Spleen (tissue), 13 donors: Measurements from ENCODE around the gene SSTR5. TPM values are rescaled to one million over a fixed set of nuclear protein-coding genes. Genes with fewer than 3 reads are reported as not detected.
"Not testable (repeated sequence)": the region's sequence is repeated elsewhere in the genome, so short reads cannot be mapped to it uniquely, and the experiment has no call there.

Experiments
- DNase-seq: peaks from one replicate; pipeline ENCODE4 v3.0.0-alpha.2; 2020
- H3K27ac ChIP-seq, 8 donors: fragments of 200-600 bp; sonication (generic) in 7 of 8; 1 replicate in 4 of 8; 2 replicates in 4 of 8; pipeline versions ENCODE4 v1.5.0 to v1.8.0; 2016 to 2021; ENCODE audit warnings: inconsistent platforms in 4 of 8, mild to moderate bottlenecking in 4 of 8, moderate library complexity in 1 of 8
- H3K27me3 ChIP-seq, 7 donors: fragments of 200-600 bp; sonication (generic) in 6 of 7; replicated peaks in 1 of 7; 1 replicate in 4 of 7; 2 replicates in 3 of 7; pipeline versions ENCODE4 v1.5.0 to v1.8.0; 2016 to 2021; ENCODE audit warnings: inconsistent platforms in 3 of 7, mild to moderate bottlenecking in 1 of 7
- H3K36me3 ChIP-seq, 6 donors: fragments of 200-600 bp; sonication (generic) in 5 of 6; 1 replicate in 4 of 6; 2 replicates in 2 of 6; pipeline versions ENCODE4 v1.5.0 to v1.8.0; 2016 to 2021; ENCODE audit warnings: inconsistent platforms in 2 of 6
- H3K4me1 ChIP-seq, 6 donors: fragments of 200-600 bp; sonication (generic) in 5 of 6; 1 replicate in 3 of 6; 2 replicates in 3 of 6; pipeline versions ENCODE4 v1.5.0 to v1.8.0; 2016 to 2021; ENCODE audit warnings: inconsistent platforms in 3 of 6
- H3K4me3 ChIP-seq, 8 donors: fragments of 200-600 bp; sonication (generic) in 7 of 8; 1 replicate in 4 of 8; 2 replicates in 4 of 8; pipeline versions ENCODE4 v1.5.0 to v1.8.0; 2016 to 2021; ENCODE audit warnings: inconsistent platforms in 4 of 8, mild to moderate bottlenecking in 4 of 8, moderate library complexity in 2 of 8
- H3K9me3 ChIP-seq, 8 donors: fragments of 200-600 bp; sonication (generic) in 7 of 8; 1 replicate in 4 of 8; 2 replicates in 4 of 8; pipeline versions ENCODE4 v1.5.0 to v1.8.0; 2016 to 2021; ENCODE audit warnings: inconsistent platforms in 4 of 8
- CTCF ChIP-seq, 11 experiments: fragments of 200-600 bp in 7 of 11; fragments of 450-650 bp in 4 of 11; sonication (generic) in 4 of 11; IDR thresholded peaks in 8 of 11; conservative IDR thresholded peaks in 3 of 11; 1 replicate in 7 of 11; 2 replicates in 4 of 11; pipeline versions ENCODE4 v1.4.0 to v1.8.0; 2016 to 2021; ENCODE audit warnings: antibody characterized with exemption in 11 of 11, inconsistent platforms in 4 of 11, mild to moderate bottlenecking in 1 of 11
- POLR2A ChIP-seq, 3 donors: fragments of 450-650 bp; IDR thresholded peaks; one replicate each; pipeline ENCODE4 v1.5.1; 2017; ENCODE audit warnings: antibody characterized with exemption in 3 of 3, mild to moderate bottlenecking in 1 of 3
- POLR2AphosphoS5 ChIP-seq, 3 donors: sonication (generic); formaldehyde crosslinking; IDR thresholded peaks; one replicate each; pipeline ENCODE4 v1.5.1; 2017; ENCODE audit warnings: antibody characterized with exemption in 3 of 3
- WGBS, 5 donors: extraction: QIAGEN DNeasy Blood & Tissue Kit in 3 of 5; methylation state at CpG; one replicate each; pipeline versions ENCODE4 v1.1.5 to v1.1.7; 2013 to 2018; 5-methylcytosine and 5-hydroxymethylcytosine counted together
- intact Hi-C: fragments of 100-400 bp; cut with DNase I; formaldehyde crosslinking; loops from one replicate; pipeline ENCODE4 v1.15.0; 2023; ENCODE audit warnings: low total_unique reads
- long read RNA-seq, 2 donors: transcript quantifications; one replicate each; lab custom pipeline, GENCODE V29; 2026
- polyA plus RNA-seq, 3 donors: library from polyadenylated mRNA; stranded (reverse); fragments of 200-250 nt; gene quantifications; one replicate each; pipeline ENCODE4 v1.2.1, GENCODE V29; 2013
- total RNA-seq, 7 donors: library from RNA; depleted of rRNA in 3 of 7; stranded (reverse); fragments of >200 nt in 3 of 7; fragmentation: NEBNext Ultra II Directional in 4 of 7; extraction: Animal tissue kit (Norgen Biotek cat#: 25700) in 4 of 7; gene quantifications; one replicate each; pipeline versions ENCODE4 v1.1.0 to v1.2.1, GENCODE V29; 2016 to 2021
- donor health status: healthy with polysubstance abuse.
- donor health status: DM: no; HTN: no; CAD: no; lungs with moderate emphysema.
- donor health status: DM: no; HTN: no; CAD: no.
- donor health status: Bipolar disorder and iron deficiency.
- donor health status: healthy.
- donor health status: DM: no; HTN: no; CAD: no.
- donor health status: DM: yes; HTN: yes; CAD: no.

Gene SSTR5
- total RNA-seq: not detected
- polyA plus RNA-seq: not detected
- long read RNA-seq, donor 1: 0 reads
- long read RNA-seq, donor 2: 0 reads

GRCh38 chr16:1072526-1073261, at the start of gene SSTR5:
Gene SSTR5 (plus strand): TSS chr16:1072747. CDS start chr16:1078869, 6,122 bp downstream.
- WGBS, 5 donors: 10 to 22% (median 15%) methylated on average over 19 to 59 of the region's 59 CpGs
- no peaks in the 10 kb centered on the region for H3K4me1 ChIP-seq
- no peak for DNase-seq
- H3K27ac ChIP-seq: no peak within 1 kb of the TSS
- H3K9me3 ChIP-seq: no peaks in the 10 kb centered on the region
- peaks cover 0 to 95% (median 72%) of the 10 kb centered on the region in 7 donors for H3K27me3 ChIP-seq
- TF ChIP-seq CTCF (IDR thresholded peaks at IDR 0.05 in 8 of 11, conservative IDR thresholded peaks at IDR 0.05 in 3 of 11): no peak
- no peak for TF ChIP-seq POLR2AphosphoS5 (IDR thresholded peaks at IDR 0.05)
- TF ChIP-seq POLR2A (IDR thresholded peaks at IDR 0.05): no peak
- intact Hi-C loops: no loop called here
- H3K36me3 ChIP-seq: no peaks in the 10 kb centered on the region
- no peak within 1 kb of the TSS for H3K4me3 ChIP-seq

DNA sequence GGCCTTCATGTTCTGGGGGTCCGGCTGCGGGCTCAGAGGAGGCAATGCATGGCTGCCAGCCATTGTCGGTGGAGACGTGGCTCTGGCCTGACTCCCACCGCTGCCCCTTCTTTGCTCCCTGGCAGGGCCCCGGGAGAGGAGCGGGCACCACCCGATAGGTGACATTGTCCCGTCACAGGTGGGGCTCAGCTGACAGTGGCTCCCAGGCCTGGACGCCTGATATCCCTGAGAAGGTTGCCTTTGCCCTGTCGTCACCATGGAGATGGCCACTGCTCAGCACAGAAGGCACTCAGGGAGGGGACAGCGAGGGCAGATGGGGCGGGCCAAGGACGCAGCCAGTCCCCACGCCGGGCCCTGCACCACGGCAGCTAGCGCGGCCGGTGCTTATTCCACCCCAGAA, 48.4 kb upstream of the SSTR5 start:
- H3K27me3 ChIP-seq: peaks cover 0 to 83% (median 34%) of the 10 kb centered on the region in 7 donors
- no peaks in the 10 kb centered on the region for H3K9me3 ChIP-seq
- no peaks in the 10 kb centered on the region for H3K36me3 ChIP-seq
- no peak for DNase-seq
- TF ChIP-seq CTCF (IDR thresholded peaks at IDR 0.05 in 8 of 11, conservative IDR thresholded peaks at IDR 0.05 in 3 of 11) (no peak), POLR2A (IDR thresholded peaks at IDR 0.05) (no peak), POLR2AphosphoS5 (IDR thresholded peaks at IDR 0.05) (no peak)
- WGBS, 5 donors: 79 to 86% (median 81%) methylated on average over 5 to 20 of the region's 20 CpGs
- H3K4me1 ChIP-seq: peaks cover 0 to 19% (median 9%) of the 10 kb centered on the region in 6 donors
- H3K27ac ChIP-seq: no peak overlapping the region
- H3K4me3 ChIP-seq: no peak overlapping the region
- intact Hi-C loops: no loop called here

DNA sequence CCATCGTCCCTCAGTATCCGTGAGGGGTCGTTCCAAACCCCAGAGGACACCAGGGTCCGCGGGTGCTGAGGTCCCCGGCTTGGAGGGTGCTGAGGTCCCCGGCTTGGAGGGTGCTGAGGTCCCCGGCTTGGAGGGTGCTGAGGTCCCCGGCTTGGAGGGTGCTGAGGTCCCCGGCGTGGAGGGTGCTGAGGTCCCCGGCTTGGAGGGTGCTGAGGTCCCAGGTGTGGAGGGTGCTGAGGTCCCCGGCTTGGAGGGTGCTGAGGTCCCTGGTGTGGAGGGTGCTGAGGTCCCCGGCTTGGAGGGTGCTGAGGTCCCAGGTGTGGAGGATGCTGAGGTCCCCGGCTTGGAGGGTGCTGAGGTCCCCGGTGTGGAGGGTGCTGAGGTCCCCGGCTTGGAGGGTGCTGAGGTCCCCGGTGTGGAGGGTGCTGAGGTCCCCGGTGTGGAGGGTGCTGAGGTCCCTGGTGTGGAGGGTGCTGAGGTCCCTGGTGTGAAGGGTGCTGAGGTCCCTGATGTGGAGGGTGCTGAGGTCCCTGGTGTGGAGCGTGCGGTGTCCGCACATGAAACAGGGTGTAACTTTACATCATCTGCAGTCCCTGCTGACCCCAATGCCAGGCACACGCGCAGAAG, 47.3 kb upstream of the SSTR5 start:
- H3K27ac ChIP-seq, H3K9me3 ChIP-seq, H3K36me3 ChIP-seq, DNase-seq, H3K4me3 ChIP-seq, intact Hi-C loops: not testable (repeated sequence)
- peaks cover 0 to 27% (median 10%) of the 10 kb centered on the region in 6 donors for H3K4me1 ChIP-seq
- WGBS, 5 donors: 62 to 74% (median 69%) methylated on average over 19 to 24 of the region's 24 CpGs
- peaks cover 0 to 83% (median 38%) of the 10 kb centered on the region in 7 donors for H3K27me3 ChIP-seq

DNA sequence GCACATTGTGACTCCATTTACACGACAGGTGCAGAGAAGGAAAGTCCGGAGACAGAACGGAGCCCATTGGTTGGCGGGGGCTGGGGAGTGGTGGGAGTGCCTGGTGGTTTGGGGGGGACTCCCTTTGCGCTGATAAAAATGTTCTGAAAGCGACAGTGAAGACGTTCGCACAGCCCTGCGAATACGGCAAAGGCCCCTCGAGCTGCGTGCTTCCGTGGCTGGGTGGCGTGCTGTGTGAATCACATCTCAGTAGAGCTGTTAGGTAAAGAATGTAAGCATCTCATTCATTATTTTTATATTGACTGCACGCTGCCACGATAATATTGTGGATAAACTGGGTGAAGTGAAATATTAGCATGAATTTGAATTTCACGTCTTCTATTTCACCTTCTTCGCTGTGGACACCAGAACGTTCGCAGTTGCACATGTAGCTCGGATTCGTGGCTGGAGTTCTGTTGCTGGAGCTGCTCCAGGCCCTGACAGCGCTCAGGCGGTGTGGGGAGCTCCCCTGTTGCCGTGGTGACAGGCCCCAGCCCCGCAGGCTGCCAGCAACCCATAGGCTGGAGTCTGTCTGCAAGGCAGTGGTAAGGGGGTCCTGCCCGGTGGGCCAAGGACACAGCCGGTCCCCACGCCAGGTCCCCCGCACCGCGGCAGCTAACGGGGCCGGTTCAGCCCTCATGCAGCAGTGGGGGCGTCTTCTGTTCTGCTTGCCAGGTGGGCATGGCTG, 46.3 kb upstream of the SSTR5 start:
- no peak for DNase-seq
- 74 to 82% (median 80%) methylated on average over 28 to 35 of the region's 35 CpGs for WGBS, 5 donors
- Histone ChIP-seq H3K4me3 (no peak overlapping the region), H3K9me3 (no peaks in the 10 kb centered on the region), H3K27ac (no peak overlapping the region), H3K4me1 (peaks cover 0 to 27% (median 10%) of the 10 kb centered on the region in 6 donors), H3K27me3 (peaks cover 0 to 83% (median 32%) of the 10 kb centered on the region in 7 donors), H3K36me3 (no peaks in the 10 kb centered on the region)
- no peak for TF ChIP-seq CTCF (IDR thresholded peaks at IDR 0.05 in 8 of 11, conservative IDR thresholded peaks at IDR 0.05 in 3 of 11)
- TF ChIP-seq POLR2AphosphoS5 (IDR thresholded peaks at IDR 0.05): no peak
- no peak for TF ChIP-seq POLR2A (IDR thresholded peaks at IDR 0.05)
- intact Hi-C loops: no loop called here
